ENCODE measurements around the gene TTLL6.

TTLL6 gene

GRCh38 chr17:48748718-48749566 lies 68.1 kb downstream of the TTLL6 start:
- in situ Hi-C loops (cut with HindIII; ENCODE audit: low pct_ligation_motif_present, low pct_unique_long_range_greater_than_20kb, low sequenced_read_pairs) = no loop called here
- DNase-seq = no peak

- in situ Hi-C loops (cut with HindIII; ENCODE audit: low pct_ligation_motif_present, low pct_unique_long_range_greater_than_20kb, low sequenced_read_pairs) = no loop called here
- DNase-seq = no peak
Observed at GRCh38 chr17:48747445-48748363, 69.3 kb downstream of the TTLL6 start.

- in situ Hi-C loops (cut with HindIII; ENCODE audit: low pct_ligation_motif_present, low pct_unique_long_range_greater_than_20kb, low sequenced_read_pairs) = no loop called here
- no peak for DNase-seq
Observed at GRCh38 chr17:48746916-48747444, 70.0 kb downstream of the TTLL6 start.

DNA sequence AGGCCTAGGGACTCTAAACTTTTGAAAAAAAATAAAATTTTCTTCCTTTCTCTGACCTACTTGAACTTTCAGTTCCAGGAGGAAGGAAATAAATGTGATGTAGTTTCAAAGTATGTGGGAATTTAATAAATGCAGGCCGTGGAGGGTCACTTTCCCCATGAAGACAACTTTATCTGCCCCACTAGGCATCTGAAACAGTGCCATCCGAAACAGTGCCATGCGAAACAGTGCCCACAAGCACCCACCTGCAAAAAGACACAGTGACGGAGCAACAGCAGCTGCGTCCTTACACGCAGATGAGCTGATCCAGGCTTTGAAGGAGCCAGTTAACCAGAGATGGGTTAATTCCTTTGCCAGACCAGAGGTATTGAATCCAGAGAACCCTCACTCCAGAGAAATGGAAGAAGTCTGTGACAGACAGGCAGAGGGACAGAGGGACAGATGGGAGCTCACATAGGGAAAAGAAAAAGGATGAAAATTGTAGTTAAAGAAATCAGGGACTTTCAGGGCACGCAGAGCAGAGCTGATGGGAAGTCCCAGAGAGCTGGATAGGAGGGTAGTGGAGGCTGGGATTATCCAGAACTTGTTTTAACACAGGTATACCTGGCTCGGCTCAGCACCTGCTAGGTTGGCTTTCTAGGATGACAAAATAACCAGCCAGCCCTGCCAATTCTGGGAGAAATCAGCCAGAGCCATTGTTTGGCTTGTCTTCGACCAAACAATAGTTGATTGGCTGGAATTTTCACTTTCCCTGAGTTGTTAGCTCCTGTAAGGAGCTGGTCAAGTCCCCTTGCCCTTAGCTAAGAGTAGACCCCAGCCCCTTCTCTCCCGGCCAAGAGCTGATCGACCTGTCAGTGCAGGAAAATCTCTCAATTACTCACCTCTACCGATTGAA lies 71.4 kb downstream of the TTLL6 start:
- no peak for DNase-seq
- in situ Hi-C loops (cut with HindIII; ENCODE audit: low pct_ligation_motif_present, low pct_unique_long_range_greater_than_20kb, low sequenced_read_pairs) = no loop called here

DNA sequence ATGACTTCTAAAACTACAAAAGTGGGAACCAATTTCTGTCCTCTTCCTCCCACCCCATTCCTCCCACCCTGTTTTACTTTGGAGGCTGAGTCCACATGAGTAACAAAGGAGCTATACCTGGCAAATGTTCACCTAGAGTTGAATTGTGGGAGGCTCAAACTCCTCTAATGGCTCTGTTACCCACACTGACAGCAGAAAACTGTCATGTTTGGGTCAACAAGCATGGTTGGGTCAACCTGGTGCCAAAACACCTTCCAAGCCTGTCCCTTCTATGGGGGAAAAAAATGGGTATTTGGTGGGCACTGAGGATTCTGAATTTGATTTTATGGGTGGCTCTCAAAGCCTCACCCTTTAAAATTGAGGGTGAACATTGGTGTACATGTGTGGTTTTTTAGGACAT lies 76.5 kb downstream of the TTLL6 start:
- in situ Hi-C loops (cut with HindIII; ENCODE audit: low pct_ligation_motif_present, low pct_unique_long_range_greater_than_20kb, low sequenced_read_pairs) = no loop called here

DNA sequence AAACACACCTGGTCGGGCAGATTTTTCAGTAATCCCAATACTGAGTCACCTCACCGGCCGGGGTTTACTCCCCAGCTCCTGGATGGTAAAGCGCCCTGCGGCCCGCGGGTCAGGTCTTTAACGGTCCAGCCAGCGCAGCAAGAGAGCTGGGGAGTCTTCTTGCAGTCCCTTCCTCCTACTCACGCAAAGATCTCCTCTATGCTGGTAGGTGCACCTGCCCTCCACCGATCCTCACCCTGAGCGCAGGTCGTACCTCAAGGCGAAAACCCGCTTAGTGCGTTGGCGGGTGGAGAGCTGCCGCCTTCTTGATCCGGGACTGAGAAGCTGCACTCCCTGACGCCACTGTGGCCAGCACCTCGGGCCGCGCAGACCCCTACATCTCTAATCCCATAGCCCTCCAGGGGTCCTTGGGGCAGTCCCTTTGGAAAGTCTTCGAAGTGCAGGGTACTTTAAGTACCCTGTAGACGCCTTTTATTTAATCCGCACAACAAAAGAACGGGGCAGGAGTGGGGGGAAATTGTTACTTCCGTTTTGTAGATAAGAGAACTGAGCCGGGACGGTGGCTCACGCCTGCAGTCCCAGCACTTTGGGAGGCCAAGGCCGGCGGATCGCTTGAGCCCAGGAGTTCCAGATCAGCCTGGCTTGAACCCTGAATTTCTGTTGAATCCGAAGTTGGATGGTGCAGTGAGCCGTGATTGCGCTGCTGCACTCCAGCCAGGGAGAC lies 78.1 kb downstream of the TTLL6 start:
- in situ Hi-C loops (cut with HindIII; ENCODE audit: low pct_ligation_motif_present, low pct_unique_long_range_greater_than_20kb, low sequenced_read_pairs) = no loop called here
- no peak for DNase-seq

More for the DNA sequence above, 76.5 kb downstream of the TTLL6 start:
- no peak for DNase-seq

DNA sequence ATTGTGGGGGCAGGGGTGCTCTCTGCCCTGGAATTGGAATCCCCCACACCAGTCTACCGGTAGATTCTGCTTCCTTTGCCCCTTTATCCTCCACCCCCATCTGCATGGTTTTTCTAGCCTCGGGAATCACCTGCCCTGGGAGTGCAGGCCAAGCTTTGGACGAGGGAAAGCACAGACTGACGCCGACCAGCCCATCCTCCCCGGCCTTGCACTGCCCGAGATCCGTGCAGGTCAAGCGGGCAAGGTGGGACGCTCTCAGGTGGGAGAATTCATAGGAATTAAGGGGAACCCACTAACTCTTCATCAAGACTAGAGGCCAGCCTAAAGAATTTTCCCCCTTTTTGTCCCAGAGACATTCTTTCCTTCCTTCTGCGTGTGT lies 78.6 kb downstream of the TTLL6 start:
- in situ Hi-C loops (cut with HindIII; ENCODE audit: low pct_ligation_motif_present, low pct_unique_long_range_greater_than_20kb, low sequenced_read_pairs) = no loop called here
- no peak for DNase-seq

- no peak for DNase-seq
- in situ Hi-C loops (cut with HindIII; ENCODE audit: low pct_ligation_motif_present, low pct_unique_long_range_greater_than_20kb, low sequenced_read_pairs) = no loop called here
Observed at GRCh38 chr17:48737330-48738043, 79.5 kb downstream of the TTLL6 start.

- in situ Hi-C loops (cut with HindIII; ENCODE audit: low pct_ligation_motif_present, low pct_unique_long_range_greater_than_20kb, low sequenced_read_pairs) = no loop called here
Observed at GRCh38 chr17:48735062-48735351, 82.0 kb downstream of the TTLL6 start.

DNA sequence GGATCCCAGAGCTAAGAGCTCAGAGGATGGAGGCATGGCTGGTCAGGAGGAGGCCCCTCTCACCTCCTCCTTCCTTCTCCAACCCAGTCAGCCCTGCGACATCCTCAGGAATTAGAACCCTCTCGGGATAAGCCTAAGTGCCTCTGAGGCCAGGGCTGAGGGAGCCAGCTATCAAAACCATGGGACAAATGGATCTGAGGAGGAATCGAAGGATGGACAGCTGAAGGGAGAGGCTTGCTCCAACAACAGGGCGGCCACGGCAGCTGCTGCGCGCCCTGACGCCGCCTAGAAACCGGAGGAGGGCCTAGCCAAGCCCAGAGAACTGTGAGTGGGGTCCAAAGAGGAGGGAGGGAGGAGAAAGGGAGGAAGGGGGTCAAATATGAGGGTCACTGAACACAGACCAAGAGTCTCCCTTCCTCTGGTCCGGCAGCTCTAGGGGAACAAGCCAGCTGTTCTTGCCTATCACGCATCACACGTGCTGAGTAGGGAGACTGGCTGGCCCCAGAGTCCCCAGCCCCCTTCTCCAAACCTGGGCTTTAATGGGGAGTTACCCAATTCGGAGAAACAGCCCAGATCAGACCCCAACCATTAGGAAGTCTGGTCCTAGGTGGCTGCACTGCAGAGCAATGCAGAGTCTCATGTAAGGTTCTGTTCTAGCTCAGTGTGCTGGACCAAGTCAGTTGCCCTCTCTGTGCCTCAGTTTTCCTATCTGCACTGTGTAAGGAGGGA lies 82.5 kb downstream of the TTLL6 start:
- DNase-seq = no peak
- in situ Hi-C loops (cut with HindIII; ENCODE audit: low pct_ligation_motif_present, low pct_unique_long_range_greater_than_20kb, low sequenced_read_pairs) = no loop called here

More at GRCh38 chr17:48735062-48735351, 82.0 kb downstream of the TTLL6 start:
- no peak for DNase-seq

- in situ Hi-C loops (cut with HindIII; ENCODE audit: low pct_ligation_motif_present, low pct_unique_long_range_greater_than_20kb, low sequenced_read_pairs) = no loop called here
- DNase-seq = no peak
Observed at GRCh38 chr17:48733632-48734328, 83.2 kb downstream of the TTLL6 start.

- in situ Hi-C loops (cut with HindIII; ENCODE audit: low pct_ligation_motif_present, low pct_unique_long_range_greater_than_20kb, low sequenced_read_pairs) = no loop called here
Observed at GRCh38 chr17:48732688-48733629, 84.1 kb downstream of the TTLL6 start.

GRCh38 chr17:48731355-48731754 lies 85.7 kb downstream of the TTLL6 start:
- in situ Hi-C loops (cut with HindIII; ENCODE audit: low pct_ligation_motif_present, low pct_unique_long_range_greater_than_20kb, low sequenced_read_pairs) = no loop called here

More at GRCh38 chr17:48732688-48733629, 84.1 kb downstream of the TTLL6 start:
- no peak for DNase-seq

GRCh38 chr17:48730240-48730550 lies 86.8 kb downstream of the TTLL6 start:
- DNase-seq = no peak
- in situ Hi-C loops (cut with HindIII; ENCODE audit: low pct_ligation_motif_present, low pct_unique_long_range_greater_than_20kb, low sequenced_read_pairs) = no loop called here

More at GRCh38 chr17:48731355-48731754, 85.7 kb downstream of the TTLL6 start:
- DNase-seq = no peak

Measured in ACHN (cell line).